Gastrocnemius medialis (tissue), 4 donors: ENCODE data around the gene ME3.

ENCODE experiments used
- CTCF ChIP-seq, 5 experiments: fragments of 450-650 bp in 3 of 5; fragments of 200-600 bp in 2 of 5; sonication (generic) in 2 of 5; IDR thresholded peaks in 4 of 5; conservative IDR thresholded peaks in 1 of 5; 1 replicate in 4 of 5; 2 replicates in 1 of 5; pipeline ENCODE4 v1.5.1; 2016 to 2019; ENCODE audit warnings: antibody characterized with exemption in 5 of 5, mild to moderate bottlenecking in 3 of 5, moderate library complexity in 3 of 5
- POLR2A ChIP-seq, 2 donors: fragments of 450-650 bp; IDR thresholded peaks; one replicate each; pipeline ENCODE4 v1.6.1; 2017; ENCODE audit warnings: antibody characterized with exemption in 2 of 2, mild to moderate bottlenecking in 2 of 2, moderate library complexity in 2 of 2

GRCh38 chr11:86641537-86642261, 30.7 kb downstream of the ME3 start:
- TF ChIP-seq CTCF (IDR thresholded peaks at IDR 0.05 in 4 of 5, conservative IDR thresholded peaks at IDR 0.05 in 1 of 5) (no peak), POLR2A (IDR thresholded peaks at IDR 0.05) (no peak)
